ENCODE results near the gene GZF1.

DNA sequence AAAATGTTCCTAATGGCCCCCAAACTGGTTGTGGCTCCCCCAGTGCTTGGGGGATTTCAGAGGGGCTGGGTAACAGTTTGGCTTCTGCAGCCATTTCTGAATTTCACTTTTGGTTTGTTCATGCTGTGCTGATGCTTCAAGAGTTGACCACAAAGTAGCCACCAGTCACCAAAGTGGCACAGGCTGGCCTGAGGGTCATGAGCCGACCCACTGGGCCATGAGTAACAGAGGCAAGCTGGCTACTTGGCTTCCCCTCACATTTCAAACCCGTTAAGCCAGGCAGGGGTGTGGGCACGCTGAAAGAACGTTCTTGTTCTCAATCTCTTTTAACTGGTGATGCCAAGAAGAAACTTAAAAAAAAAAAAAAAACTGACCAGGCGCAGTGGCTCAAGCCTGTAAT, 26.5 kb upstream of the GZF1 start:
- no peak for TF ChIP-seq POLR2A (IDR thresholded peaks at IDR 0.05; ENCODE audit: low read depth, low read length)
- no peak for TF ChIP-seq TAF1 (IDR thresholded peaks at IDR 0.05; ENCODE audit: borderline replicate concordance, low read depth, low read length)
- no peak for TF ChIP-seq POLR2AphosphoS5 (IDR thresholded peaks at IDR 0.05; ENCODE audit: low read depth, low read length)
